Upper lobe of right lung (tissue), 1 donor: ENCODE results near the gene PXYLP1. TPM values are rescaled to one million over a fixed set of nuclear protein-coding genes. Genes with fewer than 3 reads are reported as not detected.

Source experiments
- ATAC-seq: fragments of 200-7000 bp; cut with Tn5 transposase; one replicate; pipeline ENCODE4 v1.9.1; 2020; ENCODE audit warnings: mild to moderate bottlenecking, moderate library complexity
- DNase-seq: peaks from one replicate; pipeline ENCODE4 v3.0.0-alpha.2; 2020
- H3K27ac ChIP-seq: fragments of 200-600 bp; one replicate; pipeline ENCODE4 v1.8.0; 2022
- H3K27me3 ChIP-seq: fragments of 200-600 bp; one replicate; pipeline ENCODE4 v1.8.0; 2022; ENCODE audit warnings: mild to moderate bottlenecking
- H3K36me3 ChIP-seq: fragments of 200-600 bp; one replicate; pipeline ENCODE4 v1.8.0; 2022
- H3K4me1 ChIP-seq: fragments of 200-600 bp; one replicate; pipeline ENCODE4 v1.8.0; 2022
- H3K4me3 ChIP-seq: fragments of 200-600 bp; one replicate; pipeline ENCODE4 v1.8.0; 2022; ENCODE audit warnings: mild to moderate bottlenecking
- H3K9me3 ChIP-seq: fragments of 200-600 bp; one replicate; pipeline ENCODE4 v1.8.0; 2022
- intact Hi-C: fragments of 100-400 bp; cut with DNase I; formaldehyde crosslinking; loops from one replicate; pipeline ENCODE4 v1.11.0; 2022
- total RNA-seq: library from RNA; stranded (reverse); fragmentation: NEBNext Ultra II Directional; extraction: Animal tissue kit (Norgen Biotek cat#: 25700); gene quantifications from one replicate; pipeline ENCODE4 v1.2.1, GENCODE V29; 2021
- TF ChIP-seq, protein P1 (sequence below): fragments of 200-600 bp; IDR thresholded peaks from one replicate; pipeline ENCODE4 v1.8.0; 2022; ENCODE audit warnings: antibody characterized with exemption
- donor health status: DM: no; HTN: yes; CAD: no; lungs with severe emphysema.

The PXYLP1 gene
- total RNA-seq, 1 donor from 2014 or later, result 13.6 TPM

DNA sequence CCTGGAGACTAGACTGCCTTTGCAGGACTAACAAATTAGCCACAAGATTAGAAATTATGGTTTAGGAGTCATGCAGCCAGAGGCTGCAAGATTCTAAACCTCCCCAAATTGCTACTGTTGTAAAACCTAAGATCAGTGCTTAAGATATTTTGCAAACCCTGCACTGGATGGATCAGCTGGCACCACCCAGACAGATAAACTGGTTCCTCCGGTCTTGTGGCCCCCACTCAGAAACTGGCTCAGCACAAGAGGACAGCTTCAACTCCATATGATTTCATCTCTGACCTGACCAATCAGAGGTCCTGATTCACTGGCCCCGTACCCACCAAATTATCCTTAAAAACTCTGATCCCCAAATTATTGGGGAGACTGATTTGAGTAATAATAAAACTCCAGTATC lies 19.5 kb upstream of the PXYLP1 start:
- DNase-seq (no peak), ATAC-seq (no peak)
- intact Hi-C loops, result no loop called here
- no peaks in the 10 kb centered on the region for H3K27me3 ChIP-seq
- TF ChIP-seq, protein P1, sequence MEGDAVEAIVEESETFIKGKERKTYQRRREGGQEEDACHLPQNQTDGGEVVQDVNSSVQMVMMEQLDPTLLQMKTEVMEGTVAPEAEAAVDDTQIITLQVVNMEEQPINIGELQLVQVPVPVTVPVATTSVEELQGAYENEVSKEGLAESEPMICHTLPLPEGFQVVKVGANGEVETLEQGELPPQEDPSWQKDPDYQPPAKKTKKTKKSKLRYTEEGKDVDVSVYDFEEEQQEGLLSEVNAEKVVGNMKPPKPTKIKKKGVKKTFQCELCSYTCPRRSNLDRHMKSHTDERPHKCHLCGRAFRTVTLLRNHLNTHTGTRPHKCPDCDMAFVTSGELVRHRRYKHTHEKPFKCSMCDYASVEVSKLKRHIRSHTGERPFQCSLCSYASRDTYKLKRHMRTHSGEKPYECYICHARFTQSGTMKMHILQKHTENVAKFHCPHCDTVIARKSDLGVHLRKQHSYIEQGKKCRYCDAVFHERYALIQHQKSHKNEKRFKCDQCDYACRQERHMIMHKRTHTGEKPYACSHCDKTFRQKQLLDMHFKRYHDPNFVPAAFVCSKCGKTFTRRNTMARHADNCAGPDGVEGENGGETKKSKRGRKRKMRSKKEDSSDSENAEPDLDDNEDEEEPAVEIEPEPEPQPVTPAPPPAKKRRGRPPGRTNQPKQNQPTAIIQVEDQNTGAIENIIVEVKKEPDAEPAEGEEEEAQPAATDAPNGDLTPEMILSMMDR, result no peak
- no peaks in the 10 kb centered on the region for H3K4me1 ChIP-seq
- no peaks in the 10 kb centered on the region for H3K36me3 ChIP-seq
- no peaks in the 10 kb centered on the region for H3K9me3 ChIP-seq
- H3K27ac ChIP-seq, result no peak overlapping the region
- no peak overlapping the region for H3K4me3 ChIP-seq

DNA sequence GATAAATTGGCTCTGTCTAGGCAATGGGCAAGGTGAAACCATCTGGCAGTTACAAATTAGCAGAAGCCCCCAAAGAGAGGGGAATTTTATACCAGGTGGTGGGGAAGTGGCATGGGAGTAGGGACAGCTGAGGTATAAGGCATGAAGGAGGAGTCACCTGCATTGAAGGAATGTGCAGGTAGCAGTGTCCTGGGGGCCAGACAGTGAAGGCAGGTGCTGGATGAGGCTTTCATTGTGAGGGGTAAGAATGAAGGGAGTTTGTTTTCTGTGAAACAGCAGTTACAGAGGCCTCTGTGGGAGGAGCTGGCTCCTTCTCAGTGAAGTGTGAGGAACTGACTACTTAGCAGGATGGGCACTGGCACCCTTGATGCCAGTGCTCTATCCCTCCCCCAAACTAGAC lies 19.1 kb upstream of the PXYLP1 start:
- no peaks in the 10 kb centered on the region for H3K9me3 ChIP-seq
- intact Hi-C loops, result no loop called here
- H3K27ac ChIP-seq, result no peak overlapping the region
- H3K4me3 ChIP-seq, result no peak overlapping the region
- DNase-seq (no peak), ATAC-seq (no peak)
- no peaks in the 10 kb centered on the region for H3K4me1 ChIP-seq
- no peaks in the 10 kb centered on the region for H3K36me3 ChIP-seq
- H3K27me3 ChIP-seq, result no peaks in the 10 kb centered on the region
- TF ChIP-seq, protein P1, result no peak

DNA sequence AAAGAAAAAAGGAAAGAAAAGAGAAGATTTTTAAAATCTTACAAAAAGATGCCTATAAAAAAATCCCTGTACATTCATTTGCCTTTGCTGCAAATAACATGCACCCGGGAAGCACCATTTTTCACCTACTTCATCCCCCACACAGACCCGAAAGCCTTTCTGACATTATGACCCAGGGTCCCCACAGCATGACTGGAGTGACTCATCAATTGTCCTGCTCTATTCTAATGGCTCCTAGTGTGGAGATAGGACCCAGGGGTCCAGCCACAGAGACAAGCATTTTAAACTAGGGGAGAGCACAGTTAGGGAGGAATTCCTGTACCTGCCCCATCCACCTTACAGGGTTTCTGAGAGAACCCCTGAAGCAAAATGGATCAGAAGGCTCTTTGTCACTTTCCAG lies 14.7 kb upstream of the PXYLP1 start:
- no peak for ATAC-seq
- Histone ChIP-seq H3K9me3 (no peaks in the 10 kb centered on the region), H3K27me3 (no peaks in the 10 kb centered on the region), H3K4me1 (no peaks in the 10 kb centered on the region), H3K4me3 (no peak overlapping the region), H3K27ac (no peak overlapping the region), H3K36me3 (no peaks in the 10 kb centered on the region)
- no peak for DNase-seq
- TF ChIP-seq, protein P1, result no peak
- intact Hi-C loops, result no loop called here

DNA sequence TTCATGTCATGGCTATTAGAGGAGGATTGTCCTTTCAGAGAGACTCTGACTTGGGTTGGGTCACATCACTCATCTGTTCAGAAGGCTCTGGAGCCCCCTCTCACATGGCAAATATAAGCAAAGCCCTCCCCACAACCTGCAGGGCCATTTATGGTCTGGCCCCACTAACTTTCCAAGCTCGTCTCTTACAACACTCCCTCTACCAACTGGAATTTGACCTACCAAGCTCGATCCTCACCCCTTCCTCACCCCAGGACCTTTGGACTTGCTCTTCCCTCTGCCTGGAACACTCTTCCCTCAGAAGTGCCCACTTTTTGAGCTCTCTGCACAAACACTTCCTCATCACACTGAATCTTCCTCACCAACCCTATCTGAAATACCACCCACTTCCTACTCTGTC lies 14.2 kb upstream of the PXYLP1 start:
- Histone ChIP-seq H3K4me1 (no peaks in the 10 kb centered on the region), H3K9me3 (no peaks in the 10 kb centered on the region), H3K27ac (no peak overlapping the region), H3K4me3 (no peak overlapping the region), H3K36me3 (no peaks in the 10 kb centered on the region), H3K27me3 (no peaks in the 10 kb centered on the region)
- TF ChIP-seq, protein P1, result no peak
- intact Hi-C loops, result no loop called here
- ATAC-seq, result no peak
- DNase-seq, result no peak

DNA sequence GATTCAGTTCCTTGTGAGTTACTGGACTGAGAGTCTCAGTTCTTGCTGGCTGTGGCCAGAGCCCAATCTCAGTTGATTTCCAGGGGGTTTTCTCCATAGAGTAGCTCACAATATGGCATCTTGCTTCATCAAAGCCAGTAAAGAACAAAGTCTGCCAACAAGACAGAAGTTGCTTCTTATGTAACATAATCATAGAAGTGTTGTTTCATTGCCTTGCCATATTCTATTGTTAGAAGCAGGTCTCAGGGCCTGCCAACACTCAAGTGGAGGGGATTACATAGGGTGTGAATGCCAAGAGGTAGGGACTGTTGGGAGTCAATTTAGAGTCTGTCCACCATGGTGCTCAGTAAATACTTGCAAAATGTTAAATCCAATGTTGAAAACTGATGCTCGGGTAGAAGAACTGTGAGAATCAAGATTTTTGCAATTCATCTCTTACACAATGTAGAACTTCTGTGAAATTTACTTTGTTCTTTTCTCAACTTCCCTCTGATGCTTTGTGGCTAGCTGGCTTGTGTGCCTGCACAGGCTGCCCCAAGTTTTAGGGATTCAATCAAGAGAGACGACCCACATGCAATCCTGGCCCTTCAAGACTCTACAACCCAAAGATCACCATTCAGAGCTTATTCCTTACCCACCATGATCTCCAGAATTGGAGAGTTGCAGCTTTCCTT lies 13.3 kb upstream of the PXYLP1 start:
- ATAC-seq (peak; percentile 35), DNase-seq (no peak)
- no peaks in the 10 kb centered on the region for H3K27me3 ChIP-seq
- no peaks in the 10 kb centered on the region for H3K4me1 ChIP-seq
- H3K36me3 ChIP-seq, result no peaks in the 10 kb centered on the region
- H3K27ac ChIP-seq, result no peak overlapping the region
- H3K4me3 ChIP-seq, result no peak overlapping the region
- intact Hi-C loops, result no loop called here
- no peaks in the 10 kb centered on the region for H3K9me3 ChIP-seq
- TF ChIP-seq, protein P1, result no peak

DNA sequence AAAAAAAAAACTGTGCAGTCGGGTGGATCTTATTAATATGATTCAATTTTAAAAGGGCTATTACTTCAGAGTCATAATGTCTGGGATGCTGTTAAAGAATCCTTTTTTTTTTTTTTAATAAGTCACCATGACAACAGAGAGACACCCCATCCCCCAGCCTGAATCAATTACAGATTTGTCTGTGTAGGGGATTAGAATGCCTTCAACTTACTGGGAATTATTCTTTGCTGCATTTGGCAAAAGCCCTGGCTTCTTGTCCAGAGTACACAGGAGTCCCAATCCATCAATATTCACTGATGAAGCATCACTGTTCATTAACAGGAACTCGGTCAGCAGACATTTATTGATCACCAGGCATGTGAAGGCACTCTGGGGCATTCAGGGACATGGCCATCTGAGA lies 12.7 kb upstream of the PXYLP1 start:
- TF ChIP-seq, protein P1, result no peak
- intact Hi-C loops, result no loop called here
- Histone ChIP-seq H3K4me3 (no peak overlapping the region), H3K27ac (no peak overlapping the region), H3K9me3 (no peaks in the 10 kb centered on the region), H3K4me1 (no peaks in the 10 kb centered on the region), H3K36me3 (no peaks in the 10 kb centered on the region), H3K27me3 (no peaks in the 10 kb centered on the region)
- DNase-seq (no peak), ATAC-seq (no peak)
